Nephron progenitor cell (in vitro differentiated cells): Measurements from ENCODE around the gene JMJD1C.

Experiments
- DNase-seq: peaks from one replicate; pipeline ENCODE4 v3.0.0; 2021
- H3K27ac Mint-ChIP-seq: 2 replicates; pipeline ENCODE4 v1.8.0; 2021; ENCODE audit warnings: mild to moderate bottlenecking, moderate library complexity, mixed read lengths
- H3K27me3 Mint-ChIP-seq: 2 replicates; pipeline ENCODE4 v1.8.0; 2021; ENCODE audit warnings: mild to moderate bottlenecking, low read depth, mixed read lengths; ENCODE audit not compliant: poor library complexity
- H3K36me3 Mint-ChIP-seq: 2 replicates; pipeline ENCODE4 v1.8.0; 2021; ENCODE audit warnings: low read depth, mixed read lengths
- H3K4me1 Mint-ChIP-seq: 2 replicates; pipeline ENCODE4 v1.8.0; 2021; ENCODE audit warnings: mixed read lengths
- H3K4me3 Mint-ChIP-seq: 2 replicates; pipeline ENCODE4 v1.8.0; 2021; ENCODE audit warnings: mild to moderate bottlenecking, moderate library complexity, mixed read lengths
- H3K9me3 Mint-ChIP-seq: 2 replicates; pipeline ENCODE4 v1.8.0; 2021; ENCODE audit warnings: mild to moderate bottlenecking, moderate library complexity, mixed read lengths
- TF ChIP-seq, protein P1 (sequence below): fragments of 200-600 bp; sonication (generic); IDR thresholded peaks from 2 replicates; pipeline ENCODE4 v1.5.0; 2021; ENCODE audit warnings: antibody characterized with exemption

JMJD1C gene

DNA sequence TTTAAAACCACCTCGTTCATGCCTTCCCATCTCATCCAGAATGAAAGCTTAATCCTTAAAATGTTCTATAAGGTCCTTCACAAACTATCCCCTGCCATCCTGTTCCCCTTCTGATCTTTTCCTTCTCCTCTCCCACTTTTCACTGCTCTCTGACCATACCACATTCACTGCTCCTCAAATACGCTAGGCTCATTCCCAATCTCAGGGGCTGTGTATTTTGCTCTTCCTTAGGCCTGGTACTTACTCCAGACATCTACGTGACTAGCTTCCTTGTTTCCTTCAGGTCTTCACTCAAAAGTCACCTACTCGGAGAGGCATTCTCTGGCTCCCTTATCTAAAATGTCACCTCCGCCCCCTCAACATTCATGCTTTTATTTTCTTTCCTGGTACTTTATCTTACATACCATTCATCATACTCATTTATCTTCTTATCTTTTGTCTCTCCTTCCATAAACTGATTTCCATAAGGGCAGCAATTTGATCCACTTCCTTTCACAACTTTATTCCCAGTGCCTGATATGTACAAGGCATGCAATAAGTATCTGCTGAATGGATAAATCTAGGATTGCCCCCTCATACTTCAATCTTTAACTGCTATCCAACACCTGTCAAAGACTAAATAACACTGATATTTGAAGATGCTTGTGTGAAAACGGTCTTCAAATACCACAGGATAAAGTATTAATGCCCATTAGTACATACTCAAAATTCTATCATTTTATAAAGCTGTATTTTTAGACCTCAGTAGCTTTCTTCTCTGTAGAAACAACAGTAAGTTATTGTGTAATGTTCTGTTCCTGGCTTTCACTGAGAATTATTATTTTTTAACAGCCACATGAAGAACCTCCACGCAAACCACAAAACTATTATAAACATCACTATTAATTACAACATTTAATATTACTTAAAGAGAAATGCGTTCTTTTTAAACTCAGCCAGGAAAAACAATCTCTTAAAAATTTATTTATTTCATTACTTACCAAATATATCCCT, 27.0 kb downstream of the JMJD1C start:
- H3K4me1 Mint-ChIP-seq: peaks cover 32% of the 10 kb centered on the region
- TF ChIP-seq, protein P1, sequence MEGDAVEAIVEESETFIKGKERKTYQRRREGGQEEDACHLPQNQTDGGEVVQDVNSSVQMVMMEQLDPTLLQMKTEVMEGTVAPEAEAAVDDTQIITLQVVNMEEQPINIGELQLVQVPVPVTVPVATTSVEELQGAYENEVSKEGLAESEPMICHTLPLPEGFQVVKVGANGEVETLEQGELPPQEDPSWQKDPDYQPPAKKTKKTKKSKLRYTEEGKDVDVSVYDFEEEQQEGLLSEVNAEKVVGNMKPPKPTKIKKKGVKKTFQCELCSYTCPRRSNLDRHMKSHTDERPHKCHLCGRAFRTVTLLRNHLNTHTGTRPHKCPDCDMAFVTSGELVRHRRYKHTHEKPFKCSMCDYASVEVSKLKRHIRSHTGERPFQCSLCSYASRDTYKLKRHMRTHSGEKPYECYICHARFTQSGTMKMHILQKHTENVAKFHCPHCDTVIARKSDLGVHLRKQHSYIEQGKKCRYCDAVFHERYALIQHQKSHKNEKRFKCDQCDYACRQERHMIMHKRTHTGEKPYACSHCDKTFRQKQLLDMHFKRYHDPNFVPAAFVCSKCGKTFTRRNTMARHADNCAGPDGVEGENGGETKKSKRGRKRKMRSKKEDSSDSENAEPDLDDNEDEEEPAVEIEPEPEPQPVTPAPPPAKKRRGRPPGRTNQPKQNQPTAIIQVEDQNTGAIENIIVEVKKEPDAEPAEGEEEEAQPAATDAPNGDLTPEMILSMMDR: no peak
- H3K27ac Mint-ChIP-seq: no peak overlapping the region
- no peak overlapping the region for H3K4me3 Mint-ChIP-seq
- H3K27me3 Mint-ChIP-seq: no peaks in the 10 kb centered on the region
- no peaks in the 10 kb centered on the region for H3K36me3 Mint-ChIP-seq
- H3K9me3 Mint-ChIP-seq: no peaks in the 10 kb centered on the region
- DNase-seq: no peak

DNA sequence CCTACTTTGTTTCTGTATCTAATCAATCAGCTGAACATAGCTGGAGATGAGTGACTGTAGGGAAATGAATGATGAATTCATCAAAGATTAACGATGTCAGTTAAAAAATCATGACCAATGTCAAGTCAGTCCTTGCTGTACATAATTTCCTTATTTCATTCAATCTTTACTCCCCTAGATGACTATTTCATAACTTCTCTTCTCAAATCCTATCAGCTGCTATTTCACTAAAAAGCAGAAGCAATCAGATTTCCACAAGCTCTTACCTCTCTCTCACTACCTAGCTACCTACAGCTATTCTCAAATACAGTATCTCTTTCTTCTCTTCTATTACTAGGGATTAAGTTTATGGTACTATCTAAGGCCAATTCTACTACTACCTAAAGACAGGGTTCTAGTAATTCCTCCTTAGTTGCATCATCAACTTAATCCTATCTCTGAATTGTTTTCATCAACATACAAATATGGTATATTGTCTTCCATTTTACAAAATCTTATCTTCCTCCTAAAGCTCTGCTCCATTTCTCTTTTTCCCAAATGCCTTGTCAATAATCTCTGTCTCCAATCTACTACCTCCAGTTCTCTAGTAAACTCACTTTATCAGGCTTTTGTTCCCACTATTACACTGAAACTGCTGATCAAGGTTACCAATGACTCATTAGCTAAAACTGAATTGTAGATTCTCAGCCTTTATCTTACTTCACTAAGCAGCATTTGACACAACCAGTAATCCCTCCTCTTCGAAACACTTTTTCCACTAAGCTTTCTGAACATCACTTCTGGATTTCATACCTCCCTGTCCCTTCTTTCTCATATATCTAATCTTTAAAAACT, 28.4 kb downstream of the JMJD1C start:
- no peak for DNase-seq
- no peaks in the 10 kb centered on the region for H3K27me3 Mint-ChIP-seq

DNA sequence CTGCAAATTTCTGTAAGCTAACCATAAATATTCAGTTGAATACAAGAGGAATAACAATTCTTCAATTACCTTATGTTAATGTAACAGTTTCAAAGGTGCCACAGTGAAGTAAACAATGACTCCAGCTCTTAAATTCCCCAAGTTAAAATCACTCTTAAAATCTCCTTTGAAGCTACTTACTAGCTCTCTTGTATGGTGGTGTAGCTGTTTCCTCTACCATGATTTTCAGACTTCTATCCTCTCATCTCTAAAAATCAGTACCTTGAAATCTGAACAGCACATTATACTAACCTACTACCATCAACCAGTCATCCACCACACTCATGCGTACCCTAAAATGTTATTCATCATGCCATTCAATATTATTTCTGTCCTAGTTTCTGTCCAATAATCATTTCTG, 29.6 kb downstream of the JMJD1C start:
- H3K9me3 Mint-ChIP-seq: peaks cover 7% of the 10 kb centered on the region

More for the DNA sequence above, 28.4 kb downstream of the JMJD1C start:
- peaks cover 3% of the 10 kb centered on the region for H3K36me3 Mint-ChIP-seq
- peaks cover 1% of the 10 kb centered on the region for H3K9me3 Mint-ChIP-seq
- H3K4me1 Mint-ChIP-seq: peaks cover 26% of the 10 kb centered on the region
- TF ChIP-seq, protein P1: no peak
- H3K27ac Mint-ChIP-seq: no peak overlapping the region
- no peak overlapping the region for H3K4me3 Mint-ChIP-seq

DNA sequence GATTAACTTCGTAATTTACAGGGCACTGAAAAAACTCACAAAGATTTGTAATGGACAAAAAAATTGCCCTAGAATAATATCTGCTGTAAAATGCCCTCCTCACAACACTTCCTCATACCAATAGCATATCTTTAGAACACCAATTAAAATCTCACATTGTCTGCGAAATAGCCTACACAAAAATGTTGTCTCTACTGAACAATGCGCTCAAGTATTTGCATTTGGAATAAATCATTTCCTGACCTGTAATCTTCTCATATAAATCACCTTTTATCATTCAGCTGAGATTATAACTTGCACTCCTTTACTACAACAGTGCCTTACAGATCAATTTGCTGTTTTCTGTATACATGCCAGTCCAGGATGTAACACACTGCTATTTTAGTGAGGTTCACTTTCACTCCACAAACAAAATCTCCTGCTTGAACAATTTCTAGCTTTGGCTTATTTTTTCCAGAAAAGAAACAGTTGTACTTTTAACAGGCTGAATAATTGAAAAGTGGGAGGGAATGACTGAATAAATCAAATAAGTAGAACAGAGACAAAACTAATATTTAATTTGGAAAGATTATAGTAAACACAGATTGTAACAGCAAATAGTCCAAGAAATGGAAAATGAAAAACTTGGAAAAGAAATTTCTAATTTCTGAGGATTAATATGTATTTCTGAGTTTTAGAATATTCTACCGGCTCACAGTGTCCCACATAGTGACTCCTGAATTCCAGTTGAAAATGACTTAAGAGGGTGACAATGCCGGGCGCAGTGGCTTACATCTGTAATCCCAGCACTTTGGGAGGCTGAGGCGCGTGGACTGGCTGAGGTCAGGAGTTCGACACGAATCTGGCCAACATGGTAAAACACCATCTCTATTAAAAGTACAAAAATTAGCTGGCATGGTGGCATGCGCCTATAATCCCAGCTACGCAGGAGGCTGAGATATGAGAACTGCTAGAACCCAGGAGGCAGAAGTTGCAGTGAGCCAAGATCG, 30.6 kb downstream of the JMJD1C start:
- Mint-ChIP-seq H3K27me3 (no peaks in the 10 kb centered on the region), H3K36me3 (peaks cover 25% of the 10 kb centered on the region), H3K4me3 (no peak overlapping the region), H3K4me1 (peaks cover 13% of the 10 kb centered on the region), H3K27ac (peak overlapping the region; percentile 66), H3K9me3 (peaks cover 10% of the 10 kb centered on the region)
- TF ChIP-seq, protein P1: no peak
- no peak for DNase-seq

More for the DNA sequence above, 29.6 kb downstream of the JMJD1C start:
- no peak overlapping the region for H3K27ac Mint-ChIP-seq
- H3K4me3 Mint-ChIP-seq: no peak overlapping the region
- H3K27me3 Mint-ChIP-seq: no peaks in the 10 kb centered on the region
- TF ChIP-seq, protein P1: no peak
- DNase-seq: no peak
- peaks cover 14% of the 10 kb centered on the region for H3K36me3 Mint-ChIP-seq
- H3K4me1 Mint-ChIP-seq: peaks cover 17% of the 10 kb centered on the region
